ENCODE results near the gene TCEA3.
"Not testable (repeated sequence)": the region's sequence is repeated elsewhere in the genome, so short reads cannot be mapped to it uniquely, and the experiment has no call there.

Gene TCEA3

DNA sequence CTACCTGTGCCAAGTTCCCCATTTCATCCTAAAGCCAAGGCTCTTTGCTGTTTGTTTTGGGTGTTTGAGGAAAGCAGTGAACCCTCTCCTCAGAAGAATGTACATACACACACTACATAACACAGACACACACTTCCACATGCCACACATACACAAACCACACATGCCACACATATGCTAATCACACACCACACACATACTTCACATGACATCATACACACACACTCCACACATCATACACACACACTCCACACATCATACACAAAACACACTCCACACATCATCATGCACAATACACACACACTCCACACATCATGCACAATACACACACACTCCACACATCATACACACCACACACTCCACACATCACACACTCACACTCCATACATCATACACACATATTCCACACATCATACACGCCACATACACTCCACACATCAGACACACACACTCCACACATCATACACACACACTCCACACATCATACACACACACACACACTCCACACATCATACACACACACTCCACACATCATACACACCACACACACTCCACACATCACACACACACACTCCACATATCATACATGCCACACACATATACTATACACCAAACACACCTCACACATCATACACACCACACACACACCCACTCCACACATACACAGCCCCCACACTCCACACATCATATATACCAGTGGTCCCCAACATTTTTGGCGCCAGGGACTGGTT, 32.3 kb downstream of the TCEA3 start:
- DNase-seq = no peak
- no peak for ATAC-seq

DNA sequence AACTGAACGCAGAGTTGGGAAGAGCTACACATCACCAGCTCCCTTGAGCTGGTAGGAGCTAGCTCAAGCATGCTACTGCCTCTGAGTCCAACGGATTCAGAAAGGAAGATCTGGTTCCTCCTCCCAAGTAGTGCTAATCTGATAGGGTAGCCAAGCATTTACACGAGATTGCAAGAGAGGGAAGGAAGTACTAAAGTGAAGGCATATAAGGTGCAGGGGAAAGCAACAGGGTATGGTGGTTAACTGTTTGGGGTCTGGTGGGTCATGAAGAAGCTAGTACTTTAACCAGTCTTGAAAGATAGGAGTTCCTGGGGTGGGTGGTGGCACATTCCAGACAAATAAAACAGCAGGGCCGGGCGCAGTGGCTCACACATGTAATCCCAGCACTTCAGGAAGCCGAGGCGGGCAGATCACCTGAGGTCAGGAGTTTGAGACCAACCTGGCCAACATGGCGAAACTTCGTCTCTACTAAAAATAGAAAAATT, 34.7 kb downstream of the TCEA3 start:
- ATAC-seq (no peak), DNase-seq (no peak)

DNA sequence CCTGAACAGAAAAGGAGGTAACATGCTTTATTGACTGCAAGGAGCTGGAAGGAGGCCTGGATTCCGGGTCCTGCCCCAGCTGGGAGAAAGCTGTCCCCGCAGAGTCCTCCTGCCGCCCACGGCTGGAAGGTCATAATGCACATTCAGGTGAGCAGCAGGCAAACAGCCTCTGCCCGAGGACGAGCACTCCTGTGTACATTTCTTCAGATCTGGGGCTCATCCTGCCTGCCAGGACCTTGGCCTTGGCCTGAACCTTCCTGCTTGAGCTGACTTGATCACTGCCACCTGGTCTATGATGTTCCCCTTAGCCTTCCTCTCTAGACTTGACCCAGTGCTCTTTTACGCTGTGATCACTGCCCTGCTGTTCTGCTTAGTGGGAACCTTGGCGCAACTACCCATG, 37.1 kb downstream of the TCEA3 start:
- no peak for DNase-seq
- ATAC-seq = no peak

DNA sequence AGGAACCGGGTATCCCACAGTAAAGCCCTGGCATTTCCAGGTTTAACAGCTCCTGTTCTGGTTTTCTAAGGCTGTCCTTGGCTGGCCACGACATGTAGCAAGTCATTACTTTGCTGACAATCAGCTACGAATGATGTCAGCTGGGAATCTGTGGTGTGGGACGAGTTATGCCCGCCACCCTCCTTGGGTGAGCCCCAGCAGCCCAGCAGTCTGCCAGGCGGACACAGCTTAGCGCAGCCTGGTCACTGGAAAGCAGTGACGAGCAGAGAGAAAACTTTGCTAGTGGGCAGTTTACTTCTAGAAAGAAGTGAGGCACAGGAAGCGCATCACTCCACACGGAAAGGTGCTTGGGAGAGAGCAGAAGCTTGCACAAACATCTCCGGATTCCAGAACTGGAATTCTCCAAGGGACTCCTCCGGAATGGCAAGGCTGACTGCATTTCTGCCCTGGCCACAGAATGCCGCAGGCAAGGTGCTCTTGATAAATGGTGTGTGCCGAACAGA, 39.4 kb downstream of the TCEA3 start:
- ATAC-seq (no peak), DNase-seq (no peak)

DNA sequence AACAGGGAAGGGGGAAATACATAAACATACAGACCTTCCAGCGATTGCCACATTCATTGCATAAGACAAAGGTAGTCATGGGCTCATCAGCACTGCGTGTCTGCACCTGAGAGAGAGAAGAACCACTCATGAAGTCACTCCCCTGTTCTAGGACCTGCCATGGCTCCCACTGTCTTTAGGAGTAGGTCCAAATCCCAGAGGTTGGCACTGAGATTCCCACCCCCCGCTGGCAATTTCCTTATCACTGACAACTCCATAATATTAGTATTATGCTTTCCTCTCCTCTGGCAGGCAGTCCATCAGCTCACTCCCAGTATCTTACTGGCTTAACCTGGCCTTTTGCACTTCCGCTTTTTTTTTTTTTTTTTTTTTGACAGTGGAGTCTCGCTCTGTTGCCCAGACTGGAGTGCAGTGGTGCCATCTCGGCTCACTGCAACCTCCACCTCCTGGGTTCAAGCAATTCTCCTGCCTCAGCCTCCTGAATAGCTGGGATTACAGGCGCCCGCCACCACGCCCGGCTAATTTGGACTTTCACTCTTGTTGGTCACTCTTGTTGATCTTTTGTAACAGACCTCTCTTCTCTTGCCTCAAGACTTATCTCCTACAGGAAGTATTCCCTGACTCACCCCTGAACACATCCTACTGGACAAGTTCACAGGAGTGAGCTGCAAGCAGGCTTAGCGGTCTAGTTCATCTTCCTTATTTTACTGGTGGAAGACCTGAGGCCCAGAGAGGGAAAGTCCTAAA, 40.1 kb downstream of the TCEA3 start:
- no peak for ATAC-seq
- no peak for DNase-seq

DNA sequence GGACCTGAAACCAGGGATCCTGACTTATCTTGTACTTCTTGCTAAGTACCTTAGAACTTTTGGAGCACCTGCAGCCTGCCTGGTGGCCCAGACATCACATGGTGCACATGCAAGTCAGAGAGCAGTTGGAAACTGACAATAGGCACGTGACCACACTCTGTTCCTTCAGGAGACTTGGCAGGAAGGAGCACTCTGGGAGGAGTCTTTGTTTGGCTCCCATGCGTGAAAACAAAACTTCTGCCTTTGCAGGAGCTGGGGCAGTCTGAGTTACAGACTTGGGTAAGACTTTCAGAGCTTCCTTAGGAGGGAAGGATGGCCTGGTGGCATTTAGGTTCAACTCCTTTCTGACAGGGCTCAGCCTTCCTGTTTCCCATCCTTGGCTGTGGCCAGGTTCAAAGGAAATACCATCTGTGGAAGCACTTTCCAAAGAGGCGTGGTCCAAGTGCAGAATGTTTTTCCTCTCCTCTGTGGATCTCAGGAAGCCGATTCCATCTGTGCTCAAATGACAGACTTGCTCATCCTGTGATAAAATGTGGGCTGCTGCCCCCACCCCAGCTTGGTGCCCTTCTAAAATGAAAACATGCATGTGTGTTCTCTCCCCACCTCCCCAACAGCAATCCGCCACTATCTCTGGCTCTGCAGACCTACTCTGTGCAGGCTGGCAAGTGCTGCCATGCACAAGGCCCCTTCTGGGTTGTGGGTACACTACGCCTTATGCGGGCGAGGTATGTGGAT, 40.8 kb downstream of the TCEA3 start:
- DNase-seq (no peak), ATAC-seq (no peak)

DNA sequence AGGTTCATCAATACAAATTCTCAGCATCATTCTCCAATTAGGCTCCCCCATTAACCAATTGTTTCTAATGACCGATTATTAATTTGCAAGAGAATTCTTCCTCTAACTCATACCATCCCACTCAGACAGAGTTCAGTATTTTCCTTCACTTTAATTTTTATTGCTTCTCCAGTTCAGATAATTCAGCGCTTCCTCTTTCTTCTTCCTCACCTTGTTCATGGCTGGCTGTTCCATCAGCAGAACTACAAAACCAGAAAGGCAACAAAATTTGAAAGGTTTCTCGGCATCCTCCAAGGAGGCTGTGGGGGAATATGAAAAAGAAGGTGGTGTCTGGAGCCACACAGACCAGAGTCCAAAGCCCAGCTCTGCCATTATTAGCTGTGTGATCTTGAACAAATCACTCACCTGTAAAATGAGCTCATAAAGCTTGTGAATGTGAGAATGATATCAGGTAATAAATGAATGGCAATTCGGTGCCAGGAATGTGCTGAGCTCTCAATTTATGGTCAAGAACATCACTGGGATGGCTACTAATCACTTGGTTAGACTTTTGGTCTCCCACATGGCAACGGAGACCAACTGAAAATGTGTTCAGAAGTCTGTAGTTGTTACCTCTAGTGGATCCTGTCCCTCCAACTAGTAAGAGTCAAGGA, 43.2 kb downstream of the TCEA3 start:
- ATAC-seq (no peak), DNase-seq (no peak)

DNA sequence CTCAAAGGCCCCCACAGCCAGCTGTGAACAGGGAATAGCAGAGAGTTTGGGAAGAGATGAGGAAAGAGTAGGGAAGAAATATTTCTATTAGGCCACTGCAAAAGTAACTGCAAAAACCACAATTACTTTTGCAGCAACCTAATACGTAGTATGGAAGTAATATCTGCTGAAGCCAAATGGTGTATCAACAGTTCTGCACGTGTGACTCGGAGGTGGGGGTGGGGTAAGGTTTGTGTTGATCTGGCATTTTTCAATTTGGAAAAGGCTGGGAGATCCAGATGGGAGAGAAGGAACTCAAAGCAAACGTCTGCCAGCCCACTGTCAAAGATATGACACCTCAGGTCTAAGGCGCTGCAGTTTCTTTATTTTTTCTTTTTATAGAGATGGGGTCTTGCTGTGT, 43.8 kb downstream of the TCEA3 start:
- no peak for DNase-seq
- no peak for ATAC-seq

DNA sequence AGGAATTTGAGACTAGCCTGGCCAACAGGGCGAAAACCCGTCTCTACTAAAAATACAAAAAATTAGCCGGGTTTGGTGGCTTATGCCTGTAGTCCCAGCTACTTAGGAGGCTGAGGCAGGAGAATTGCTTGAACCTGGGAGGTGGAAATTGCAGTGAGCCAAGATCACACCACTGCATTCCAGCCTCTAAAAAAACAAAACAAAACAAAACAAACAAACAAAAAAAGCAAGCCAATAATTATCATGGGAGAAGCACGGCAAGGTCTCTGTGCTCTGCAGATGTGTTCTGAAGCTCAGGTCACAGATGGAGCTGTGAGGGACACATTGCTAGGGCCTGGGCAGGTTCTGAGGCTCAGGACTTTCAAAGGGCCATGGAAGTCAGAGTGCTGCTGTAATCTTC, 44.3 kb downstream of the TCEA3 start:
- DNase-seq, ATAC-seq: not testable (repeated sequence)

DNA sequence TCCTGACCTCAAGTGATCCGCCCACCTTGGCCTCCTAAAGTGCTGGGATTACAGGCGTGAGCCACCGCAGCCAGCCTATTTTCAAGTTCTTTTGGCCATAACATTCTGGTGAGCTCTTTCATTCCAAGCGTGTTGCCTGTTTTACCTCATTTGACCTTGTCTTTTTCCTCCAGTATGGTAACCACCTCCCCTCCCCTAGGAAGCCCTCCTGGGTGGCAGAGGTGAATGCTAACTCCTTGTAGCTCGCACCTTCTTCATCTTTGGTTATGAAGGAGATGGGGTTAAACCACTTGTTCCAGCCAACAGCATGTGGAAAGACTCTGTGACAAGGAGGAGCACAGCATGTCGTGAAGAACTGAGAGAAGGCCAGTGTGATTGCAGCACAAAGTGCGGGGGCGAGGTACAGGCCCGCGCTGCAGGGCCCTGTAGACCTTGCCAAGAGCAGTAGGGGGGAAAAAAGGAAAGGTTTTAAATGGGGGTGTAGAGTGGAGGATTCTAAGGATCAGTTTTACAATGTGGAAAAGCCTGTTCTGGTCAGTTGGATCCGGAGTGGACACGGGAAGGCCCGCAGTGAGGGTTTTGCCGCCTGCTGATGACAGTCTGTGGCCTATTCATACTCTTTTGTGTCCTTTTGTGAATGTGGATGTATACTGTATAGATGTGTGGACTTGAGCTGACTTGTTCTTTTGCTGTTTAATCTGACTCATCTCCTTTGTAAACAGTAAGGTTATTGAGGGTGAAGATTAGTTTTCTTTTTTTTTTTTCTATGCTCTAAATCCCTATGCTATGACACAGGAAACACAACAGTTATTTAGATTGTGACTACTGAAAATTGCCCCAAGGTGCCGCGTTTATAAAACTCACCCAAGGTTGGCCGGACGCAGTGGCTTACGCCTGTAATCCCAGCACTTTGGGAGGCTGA, 47.4 kb downstream of the TCEA3 start:
- ATAC-seq = no peak

DNA sequence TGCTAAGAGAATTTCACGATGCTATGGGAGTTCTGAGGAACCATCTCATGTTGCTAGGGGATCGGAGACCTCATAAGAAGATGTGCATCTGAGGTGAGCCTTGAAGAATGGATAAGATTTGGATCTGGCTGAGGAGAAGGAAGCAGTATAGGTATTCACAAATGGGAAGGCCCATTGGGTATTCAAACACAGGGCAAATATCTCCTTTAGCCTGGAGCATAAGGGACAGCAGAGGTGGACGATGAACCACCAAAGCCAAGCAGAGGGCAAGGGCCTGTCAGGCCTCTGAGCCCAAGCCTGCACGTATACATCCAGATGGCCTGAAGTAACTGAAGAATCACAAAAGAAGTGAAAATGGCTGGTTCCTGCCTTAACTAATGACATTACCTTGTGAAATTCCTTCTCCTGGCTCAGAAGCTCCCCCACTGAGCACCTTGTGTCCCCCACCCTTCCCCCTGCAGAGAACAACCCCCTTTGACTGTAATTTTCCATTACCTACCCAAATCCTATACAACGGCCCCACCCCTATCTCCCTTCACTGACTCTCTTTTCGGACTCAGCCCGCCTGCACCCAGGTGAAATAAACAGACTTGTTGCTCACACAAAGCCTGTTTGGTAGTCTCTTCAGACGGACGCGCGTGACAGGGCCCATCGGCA, 50.3 kb downstream of the TCEA3 start:
- ATAC-seq, DNase-seq: not testable (repeated sequence)

More for the DNA sequence above, 47.4 kb downstream of the TCEA3 start:
- no peak for DNase-seq

DNA sequence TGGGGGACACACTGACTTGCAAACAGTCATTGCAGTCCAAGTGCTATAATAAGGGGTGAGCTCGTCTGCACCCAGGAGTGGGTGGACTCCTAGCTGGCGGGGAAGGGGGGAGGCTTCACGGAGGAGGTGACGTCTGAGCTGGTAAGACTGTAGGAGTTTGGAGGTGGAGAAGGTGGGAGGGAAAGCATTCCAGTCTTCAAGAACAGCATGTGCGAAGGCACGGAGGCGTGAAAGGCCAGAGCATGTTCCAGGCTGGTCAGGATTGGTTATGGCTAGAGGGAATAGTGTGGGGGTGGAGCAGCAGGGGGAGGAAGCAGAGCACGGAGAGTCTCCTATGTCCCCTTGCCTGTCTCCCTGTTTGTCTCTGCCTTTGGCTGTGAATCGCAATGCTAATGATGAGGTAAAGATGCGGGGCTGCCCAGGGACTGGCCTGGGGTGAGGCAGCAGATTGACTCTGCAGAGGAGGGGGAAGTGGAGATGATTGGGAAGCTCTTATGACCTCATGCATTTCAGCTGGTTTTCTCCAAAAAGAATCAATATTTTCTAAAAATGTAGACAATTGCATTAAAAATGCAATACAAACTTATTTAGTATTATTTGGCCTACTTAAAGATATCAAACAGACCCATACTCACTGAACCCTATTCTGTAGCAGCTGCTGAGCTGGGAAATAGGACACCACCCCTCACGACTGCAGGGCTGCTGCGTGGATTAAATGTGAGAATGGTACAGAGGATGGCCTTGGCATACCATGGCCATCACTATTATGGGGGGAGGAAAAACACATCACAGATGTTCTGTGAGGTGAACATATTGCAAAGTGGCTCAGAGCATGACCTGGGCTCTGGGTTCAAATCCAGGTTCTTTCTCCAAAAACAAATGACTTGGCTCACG, 52.3 kb downstream of the TCEA3 start:
- no peak for ATAC-seq

DNA sequence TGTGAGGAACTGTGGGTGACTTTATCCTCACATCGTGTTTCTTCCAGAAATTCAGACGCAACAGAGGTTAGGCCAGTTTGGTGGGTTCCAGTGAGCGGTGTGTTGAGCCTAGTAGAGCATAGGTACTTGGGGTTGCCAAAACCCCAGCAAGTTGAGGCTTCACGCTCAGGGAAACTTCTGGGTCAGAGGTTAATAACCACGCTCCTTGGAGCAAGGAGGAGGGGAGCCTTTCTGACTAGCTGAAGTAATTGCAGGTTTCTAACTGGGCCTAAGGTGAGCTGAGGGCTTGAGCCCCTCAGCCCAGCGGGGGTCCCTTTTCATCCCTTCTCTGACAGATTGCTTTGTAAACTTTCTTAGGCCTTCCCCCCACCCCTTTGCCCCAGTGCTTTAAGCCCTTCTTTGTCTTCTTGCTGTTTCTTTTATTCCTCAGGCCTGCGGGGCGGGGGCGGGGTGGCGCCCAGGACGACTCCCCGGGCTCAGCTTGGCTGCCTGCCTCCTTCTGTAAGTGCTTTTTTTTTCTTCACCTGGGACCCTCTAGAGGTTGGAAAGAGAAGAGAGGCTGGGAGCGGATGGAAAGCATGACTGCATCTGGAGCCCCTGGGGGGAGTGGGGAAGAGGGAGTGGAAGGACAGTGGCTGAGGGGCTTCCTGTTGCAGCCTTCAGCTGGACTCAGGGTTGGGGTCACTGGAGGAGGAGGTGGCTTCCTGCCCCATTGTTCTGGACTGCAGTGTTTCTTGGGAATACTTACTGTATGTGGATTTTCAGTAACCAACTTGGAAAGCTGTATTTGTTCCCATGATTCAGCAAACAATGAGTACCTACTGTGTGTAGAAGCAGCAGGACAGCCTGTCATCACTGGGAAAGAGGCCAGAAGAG, 53.6 kb downstream of the TCEA3 start:
- no peak for ATAC-seq
- DNase-seq = no peak

More for the DNA sequence above, 52.3 kb downstream of the TCEA3 start:
- no peak for DNase-seq

DNA sequence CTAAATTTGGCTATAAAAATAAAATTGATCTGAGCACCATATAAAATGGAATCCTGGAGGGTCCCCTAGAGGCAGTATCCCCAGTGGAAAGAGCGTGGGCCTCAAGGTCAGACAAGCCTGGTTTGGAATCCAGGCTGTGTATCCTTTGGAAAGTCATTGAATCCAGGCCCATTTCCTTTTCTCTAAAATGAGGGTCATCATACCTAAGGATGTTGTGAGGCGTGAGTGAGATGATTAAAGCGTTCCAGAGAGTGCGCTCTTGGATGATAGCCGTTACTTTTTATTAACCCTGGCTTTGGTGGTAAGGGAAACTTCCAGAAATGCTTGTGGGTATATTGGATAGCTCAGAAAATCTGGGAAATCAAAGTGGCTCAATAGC, 54.2 kb downstream of the TCEA3 start:
- ATAC-seq (no peak), DNase-seq (no peak)

DNA sequence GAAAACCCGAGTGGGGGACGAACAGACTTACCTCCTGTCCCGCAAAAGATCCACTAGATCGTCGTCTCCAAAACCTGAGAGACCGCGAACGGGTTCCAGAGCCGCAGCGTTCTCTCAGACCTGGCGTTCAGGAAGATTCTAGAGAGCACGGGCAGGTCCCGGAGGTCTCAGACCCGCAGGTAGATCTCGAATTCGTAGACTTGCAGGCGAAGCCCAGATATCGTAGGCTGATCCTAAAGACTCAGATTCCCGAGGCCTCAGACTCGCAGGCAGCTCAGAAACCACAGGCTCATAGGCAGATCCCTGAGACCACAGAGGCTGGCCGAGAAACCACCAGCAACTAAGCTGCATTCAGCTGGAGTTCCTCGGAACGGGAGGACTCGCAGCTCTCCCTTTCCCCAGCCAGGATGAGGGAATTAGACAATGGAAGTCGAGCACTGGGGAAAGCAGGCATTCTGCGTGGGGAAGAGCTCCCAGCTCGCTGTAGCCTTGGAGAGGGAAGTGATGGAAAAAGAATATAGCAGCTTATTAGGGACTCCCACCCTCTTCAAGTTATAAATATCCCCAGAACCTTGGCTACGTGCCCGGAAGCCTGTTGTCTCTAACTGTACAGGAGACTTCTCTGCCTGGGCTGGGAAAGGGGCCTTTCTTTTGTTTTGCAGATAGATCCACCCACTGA, 55.1 kb downstream of the TCEA3 start, which contains the start of gene ZNF436:
TSS of gene ZNF436 (minus strand) at position 502 of the 679 bp plus-strand sequence. CDS start 1,831 bp downstream, outside the sequence.
- ATAC-seq (no peak), DNase-seq (peak; percentile 59)

DNA sequence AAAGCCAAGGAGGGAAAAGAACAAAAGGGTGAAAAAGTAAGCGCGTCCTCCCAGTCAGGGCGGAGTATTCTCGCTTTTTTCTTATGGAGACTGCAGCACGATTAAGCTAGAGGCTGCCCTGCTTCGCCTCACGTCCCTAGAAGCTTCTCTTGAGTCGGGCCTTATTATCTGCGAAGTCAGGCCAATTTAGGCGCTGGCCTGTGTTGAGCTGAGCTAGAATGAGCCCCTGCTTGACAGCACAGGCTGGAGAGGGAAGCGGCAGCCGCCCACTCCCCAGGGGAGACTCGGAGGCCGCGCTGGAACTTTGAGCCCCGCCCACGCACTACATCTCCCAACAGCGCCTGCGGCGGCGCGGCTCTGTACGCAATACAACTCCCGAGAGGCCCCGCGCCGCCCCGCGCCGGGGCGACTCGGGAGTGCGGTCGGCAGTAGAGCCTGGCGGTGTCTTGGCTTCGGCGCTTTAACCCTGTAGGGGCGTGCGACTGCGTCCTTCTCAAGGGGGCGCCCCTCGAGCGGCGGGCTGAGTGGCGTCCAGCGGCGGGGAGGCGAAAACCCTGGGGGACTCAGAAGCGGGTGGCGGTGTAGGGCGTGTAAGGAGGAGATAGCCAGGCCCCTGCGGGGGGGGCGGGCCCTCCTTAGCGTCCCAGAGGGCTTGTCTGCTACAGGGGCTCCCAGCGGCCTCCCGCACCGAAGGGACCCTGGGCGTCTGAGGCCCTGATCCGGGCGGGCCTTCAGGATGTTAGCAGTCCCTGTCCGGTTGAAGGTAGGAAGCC, 55.8 kb downstream of the TCEA3 start:
- peak; percentile 91 for DNase-seq
- peak; percentile 79 for ATAC-seq

Data from stimulated activated naive CD8-positive, alpha-beta T cell treated with anti-CD3 and anti-CD28 coated beads, Interleukin-15, Interleukin-2, amounts not matched to agents 100 U/mL and 50 U/mL, for 24 hours (primary cell).